Frontal cortex (tissue), 4 donors: Measurements from ENCODE around the gene PTPRN2. TPM values are rescaled to one million over a fixed set of nuclear protein-coding genes. Genes with fewer than 3 reads are reported as not detected.
"Not testable (repeated sequence)": the region's sequence is repeated elsewhere in the genome, so short reads cannot be mapped to it uniquely, and the experiment has no call there.

Experiments
- DNase-seq, 2 donors: peaks; one replicate each; pipeline ENCODE4 v3.0.0; 2012; ENCODE audit warnings: low spot score in 2 of 2
- FAIRE-seq: peaks from 2 replicates; lab custom pipeline; 2012; peaks lifted over from hg19 to GRCh38; lab: Jason Lieb, UNC
- total RNA-seq: library from RNA; depleted of rRNA; stranded (reverse); fragments of >200 nt; gene quantifications from one replicate; pipeline ENCODE4 v1.2.3, GENCODE V29; 2014
- donor health status: control.
- donor health status: control.
- donor health status: control.

PTPRN2 gene
- total RNA-seq, 1 donor from 2014 or later, result 52.2 TPM

- DNase-seq, result no peak
- FAIRE-seq, result no peak
These were observed 204.0 kb downstream of the PTPRN2 start for GRCh38 chr7:158383665-158384064.

DNA sequence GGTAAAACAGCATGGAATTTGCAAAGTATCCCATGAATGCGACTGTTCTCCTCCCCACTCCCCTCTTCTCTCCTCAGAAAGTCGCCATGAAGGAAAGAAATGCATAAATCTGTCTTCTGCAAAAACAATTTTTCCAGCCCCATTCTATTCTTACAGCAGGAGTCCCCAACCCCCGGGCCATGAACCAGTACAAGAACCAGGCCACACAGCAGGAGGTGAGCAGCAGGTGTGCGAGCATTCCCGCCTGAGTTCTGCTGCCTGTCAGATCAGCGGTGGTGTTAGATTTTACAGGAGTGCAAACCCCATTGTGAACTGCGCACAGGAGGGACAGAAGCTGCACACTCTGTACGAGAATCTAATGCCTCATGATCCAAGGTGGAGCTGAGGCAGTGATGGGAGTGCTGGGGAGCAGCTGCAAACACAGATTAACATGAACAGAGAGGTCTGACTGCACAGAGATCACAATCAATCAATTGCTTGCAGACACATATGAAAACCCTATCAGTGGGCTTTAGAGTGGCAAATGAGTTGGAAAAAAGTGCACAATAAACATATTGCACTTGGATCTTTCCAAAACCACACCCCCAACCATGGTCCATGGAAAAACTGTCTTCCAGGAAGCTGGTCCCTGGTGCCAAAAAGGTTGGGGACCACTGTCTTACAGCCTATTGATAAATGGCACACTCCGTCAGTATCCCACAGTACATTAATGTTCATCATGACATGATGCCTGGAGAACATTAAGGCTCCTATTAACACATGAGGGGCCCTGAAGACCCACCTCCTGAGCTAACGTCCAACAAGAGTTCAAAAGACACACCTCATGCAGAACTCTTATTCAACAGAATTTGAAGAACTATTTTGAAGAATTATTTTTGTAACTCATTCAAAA lies 205.0 kb downstream of the PTPRN2 start:
- no peak for DNase-seq
- no peak for FAIRE-seq

DNA sequence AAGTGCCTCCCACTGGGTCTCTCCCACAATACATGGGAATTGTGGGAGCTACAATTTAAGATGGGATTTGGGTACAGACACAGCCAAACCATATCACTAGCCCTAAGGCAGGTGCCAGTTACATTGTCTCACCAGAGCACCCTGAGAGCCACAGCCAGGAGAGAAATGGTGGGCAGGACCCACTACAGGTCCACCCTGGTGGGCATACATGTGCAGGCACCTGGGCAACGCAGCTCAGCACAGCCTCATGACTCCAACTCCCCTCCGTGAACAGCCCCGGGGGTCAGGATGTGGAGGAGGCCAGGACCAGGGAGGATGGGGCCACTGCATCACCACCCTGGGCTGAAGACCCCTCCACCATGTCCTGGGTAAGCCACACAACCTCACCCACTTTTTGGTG lies 205.7 kb downstream of the PTPRN2 start:
- DNase-seq (no peak), FAIRE-seq (no peak)

DNA sequence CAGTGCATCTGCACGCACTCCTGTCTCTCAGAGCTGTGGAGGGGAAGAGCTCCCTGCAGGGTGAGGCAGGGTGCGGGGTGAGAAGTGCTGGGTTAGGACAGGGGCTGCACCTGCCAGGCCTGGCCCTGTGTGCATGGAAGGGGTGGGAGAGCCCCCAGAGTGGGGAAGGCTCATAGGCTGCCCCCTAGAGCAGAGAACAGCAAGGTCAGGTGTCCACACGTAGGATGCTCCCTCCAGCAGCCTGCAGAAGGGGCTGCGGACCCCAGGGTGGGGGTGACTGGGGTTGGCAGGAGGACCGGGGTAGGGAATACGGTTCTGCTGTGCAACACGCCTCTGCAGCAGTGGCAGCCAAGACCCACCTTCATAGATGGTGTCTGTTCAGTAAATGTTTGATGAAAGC lies 208.6 kb downstream of the PTPRN2 start:
- DNase-seq (no peak), FAIRE-seq (no peak)

- DNase-seq (no peak), FAIRE-seq (no peak)
These were observed 209.6 kb downstream of the PTPRN2 start for GRCh38 chr7:158377800-158378623.

DNA sequence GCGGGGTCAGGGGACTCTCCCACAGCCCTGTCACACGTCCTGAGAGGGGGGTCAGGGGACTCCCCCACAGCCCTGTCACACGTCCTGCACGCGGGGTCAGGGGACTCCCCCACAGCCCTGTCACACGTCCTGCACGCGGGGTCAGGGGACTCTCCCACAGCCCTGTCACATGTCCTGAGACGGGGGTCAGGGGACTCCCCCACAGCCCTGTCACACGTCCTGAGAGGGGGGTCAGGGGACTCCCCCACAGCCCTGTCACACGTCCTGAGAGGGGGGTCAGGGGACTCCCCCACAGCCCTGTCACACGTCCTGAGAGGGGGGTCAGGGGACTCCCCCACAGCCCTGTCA lies 210.8 kb downstream of the PTPRN2 start:
- DNase-seq, FAIRE-seq: not testable (repeated sequence)

- not testable (repeated sequence) for DNase-seq, FAIRE-seq
These were observed 211.3 kb downstream of the PTPRN2 start for GRCh38 chr7:158376146-158376838.

DNA sequence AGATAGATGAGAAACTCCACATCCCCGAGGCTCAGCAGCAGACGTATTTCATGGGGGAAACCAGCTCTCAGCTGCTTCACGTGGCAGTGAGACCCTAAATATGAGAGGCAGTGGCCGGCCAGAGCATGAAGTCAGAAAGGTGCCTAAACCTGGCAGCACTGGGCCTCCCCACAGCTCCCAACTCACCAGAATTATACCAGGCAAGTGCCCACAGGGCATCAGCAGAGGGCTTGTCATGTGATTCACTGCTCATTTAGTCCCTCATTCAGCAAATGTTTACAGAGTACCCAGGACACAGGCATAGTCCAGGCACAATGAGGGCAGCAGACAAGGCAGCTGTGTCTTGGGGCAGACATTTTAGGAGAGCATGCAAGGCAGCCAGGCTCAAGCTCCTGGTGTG lies 212.6 kb downstream of the PTPRN2 start:
- DNase-seq, result no peak
- FAIRE-seq, result no peak

- DNase-seq, result no peak
- FAIRE-seq, result no peak
These were observed 213.0 kb downstream of the PTPRN2 start for GRCh38 chr7:158374586-158374985.

DNA sequence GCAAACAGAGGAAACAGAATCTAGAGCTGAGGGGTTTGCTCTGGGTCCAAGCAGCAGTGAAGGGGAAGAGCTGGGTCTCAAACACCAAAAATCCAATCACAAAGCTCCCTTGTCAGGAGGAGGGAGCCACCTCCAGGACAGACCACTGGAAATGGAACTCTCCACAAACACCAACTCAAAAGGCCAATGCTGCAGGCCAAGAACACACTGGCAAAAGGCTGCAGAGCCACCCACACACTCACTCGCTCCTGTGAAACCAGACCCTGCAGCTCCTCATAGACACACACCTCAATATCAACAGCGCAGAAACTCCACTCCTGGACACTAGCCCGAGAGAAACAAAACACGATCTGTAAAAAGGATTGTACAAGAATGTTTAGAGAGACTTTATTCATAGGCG lies 213.5 kb downstream of the PTPRN2 start:
- DNase-seq (no peak), FAIRE-seq (no peak)

- DNase-seq, result no peak
- no peak for FAIRE-seq
These were observed 214.0 kb downstream of the PTPRN2 start for GRCh38 chr7:158373476-158374133.

GRCh38 chr7:158372400-158373342 lies 215.0 kb downstream of the PTPRN2 start:
- DNase-seq, result no peak
- no peak for FAIRE-seq

DNA sequence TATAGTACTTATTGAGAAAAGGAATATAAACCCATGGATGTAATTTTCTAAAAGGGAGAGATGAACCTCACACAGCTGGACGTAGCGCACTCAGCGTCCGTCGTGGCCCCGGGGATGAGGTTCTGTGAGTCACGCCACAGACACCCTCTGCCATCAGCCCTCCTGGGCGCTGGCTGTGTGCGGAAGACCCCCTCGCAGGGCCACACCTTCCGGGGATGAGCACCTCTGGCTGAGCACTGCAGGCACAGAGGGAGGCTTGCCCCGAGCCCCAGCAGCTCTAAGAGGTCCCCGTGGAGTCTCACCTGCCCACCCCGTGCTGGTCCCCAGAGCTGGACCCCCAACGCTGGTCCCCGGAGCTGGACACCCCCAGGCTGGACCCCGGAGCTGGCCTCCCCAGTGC lies 215.8 kb downstream of the PTPRN2 start:
- FAIRE-seq, result no peak
- no peak for DNase-seq

GRCh38 chr7:158369866-158370265 lies 217.8 kb downstream of the PTPRN2 start:
- DNase-seq, result no peak
- no peak for FAIRE-seq

GRCh38 chr7:158369290-158369689 lies 218.3 kb downstream of the PTPRN2 start:
- FAIRE-seq (no peak), DNase-seq (no peak)

DNA sequence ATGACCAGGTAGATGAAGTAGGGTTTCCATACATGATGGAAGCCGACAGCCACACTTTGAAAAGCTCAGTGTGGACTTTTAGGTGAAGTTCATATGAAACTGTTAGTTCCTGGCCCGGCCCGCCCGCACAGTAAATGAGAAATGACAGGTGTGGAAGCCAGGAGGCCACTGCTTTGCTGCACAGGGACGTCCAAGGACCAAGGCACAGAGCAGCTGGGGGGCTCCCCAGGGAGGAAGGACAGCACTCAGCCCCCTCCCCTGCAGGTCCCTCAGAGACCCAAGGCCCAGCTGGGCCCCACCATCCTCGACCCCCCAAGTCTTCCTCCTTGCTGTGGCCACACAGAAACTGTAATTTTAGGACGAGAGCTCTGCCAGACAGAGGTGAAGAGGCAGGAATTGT lies 219.2 kb downstream of the PTPRN2 start:
- no peak for FAIRE-seq
- no peak for DNase-seq

GRCh38 chr7:158367634-158367982 lies 220.0 kb downstream of the PTPRN2 start:
- FAIRE-seq (no peak), DNase-seq (no peak)

DNA sequence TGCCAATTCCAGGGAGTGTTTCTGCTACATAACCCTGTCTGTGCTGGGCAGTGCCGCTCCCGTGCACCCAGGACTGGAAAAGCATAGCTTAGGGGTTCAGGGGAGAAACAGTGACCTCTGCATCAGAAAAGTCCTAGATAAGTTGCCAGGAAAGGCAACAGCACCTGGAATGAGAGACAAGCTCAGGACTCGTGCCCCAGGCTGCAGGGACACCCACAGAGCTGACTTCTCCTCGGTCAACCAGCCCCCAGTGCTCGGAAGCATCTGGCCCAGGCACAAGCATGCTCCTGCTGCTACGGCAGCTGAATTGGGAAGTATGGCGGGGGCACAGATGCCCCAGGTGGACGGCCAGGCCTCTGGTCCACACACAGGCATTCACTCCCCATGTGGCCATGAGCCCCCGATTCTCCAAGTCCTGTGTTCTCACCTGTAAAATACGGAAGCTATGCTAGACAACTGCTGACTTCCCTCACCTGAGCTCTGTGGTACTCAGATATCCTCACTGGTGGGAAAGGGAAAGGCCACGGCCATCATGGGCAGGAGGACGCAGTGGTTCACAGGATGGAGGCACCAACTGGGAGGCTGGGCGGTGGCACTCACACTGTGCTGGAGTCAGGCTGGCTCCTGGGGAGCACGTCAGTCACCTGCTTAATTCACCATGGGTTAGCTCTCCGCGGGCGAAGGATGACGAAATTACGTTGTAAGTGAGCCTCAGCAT lies 220.5 kb downstream of the PTPRN2 start:
- FAIRE-seq (no peak), DNase-seq (no peak)
